ENCODE measurements around the gene CLEC12A. TPM values are rescaled to one million over a fixed set of nuclear protein-coding genes. Genes with fewer than 3 reads are reported as not detected.

CLEC12A gene
- total RNA-seq, 4 donors from 2014 or later = 0.41 to 1.6 TPM; not detected in 2

DNA sequence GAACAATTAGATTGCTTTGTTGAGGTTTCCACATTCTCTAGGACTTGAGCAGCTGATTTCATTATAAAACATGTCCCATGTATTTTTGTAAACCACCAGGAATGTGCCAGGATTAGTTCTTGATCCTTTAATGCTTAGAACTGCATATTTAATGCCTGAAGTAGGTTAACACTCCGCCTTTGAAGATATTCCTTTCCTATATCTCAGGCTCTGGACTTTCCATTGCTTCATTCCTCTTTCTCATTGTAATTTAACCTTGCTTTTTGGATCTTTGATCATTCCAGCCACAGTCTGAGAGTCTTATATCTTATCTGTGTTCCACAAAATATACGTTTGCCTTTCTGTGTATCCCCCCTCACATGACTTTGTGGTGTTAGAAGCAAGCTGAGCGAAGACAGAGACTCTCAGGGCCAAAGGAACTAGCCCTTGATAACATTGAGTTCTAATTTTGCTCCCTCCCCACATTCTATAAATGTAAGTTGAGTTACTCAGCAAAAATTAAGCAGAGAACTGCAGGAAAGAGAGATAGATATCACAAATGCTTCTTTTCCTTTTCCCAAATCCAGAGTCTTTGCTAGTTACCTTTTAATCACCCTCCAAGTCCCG is 30.1 kb downstream of the CLEC12A start:
- Histone ChIP-seq H3K9me3 (no peaks in the 10 kb centered on the region), H3K4me1 (no peaks in the 10 kb centered on the region), H3K36me3 (no peaks in the 10 kb centered on the region), H3K27me3 (no peaks in the 10 kb centered on the region), H3K27ac (no peak overlapping the region), H3K4me3 (no peak overlapping the region)
- DNase-seq = no peak
- TF ChIP-seq, protein P1, sequence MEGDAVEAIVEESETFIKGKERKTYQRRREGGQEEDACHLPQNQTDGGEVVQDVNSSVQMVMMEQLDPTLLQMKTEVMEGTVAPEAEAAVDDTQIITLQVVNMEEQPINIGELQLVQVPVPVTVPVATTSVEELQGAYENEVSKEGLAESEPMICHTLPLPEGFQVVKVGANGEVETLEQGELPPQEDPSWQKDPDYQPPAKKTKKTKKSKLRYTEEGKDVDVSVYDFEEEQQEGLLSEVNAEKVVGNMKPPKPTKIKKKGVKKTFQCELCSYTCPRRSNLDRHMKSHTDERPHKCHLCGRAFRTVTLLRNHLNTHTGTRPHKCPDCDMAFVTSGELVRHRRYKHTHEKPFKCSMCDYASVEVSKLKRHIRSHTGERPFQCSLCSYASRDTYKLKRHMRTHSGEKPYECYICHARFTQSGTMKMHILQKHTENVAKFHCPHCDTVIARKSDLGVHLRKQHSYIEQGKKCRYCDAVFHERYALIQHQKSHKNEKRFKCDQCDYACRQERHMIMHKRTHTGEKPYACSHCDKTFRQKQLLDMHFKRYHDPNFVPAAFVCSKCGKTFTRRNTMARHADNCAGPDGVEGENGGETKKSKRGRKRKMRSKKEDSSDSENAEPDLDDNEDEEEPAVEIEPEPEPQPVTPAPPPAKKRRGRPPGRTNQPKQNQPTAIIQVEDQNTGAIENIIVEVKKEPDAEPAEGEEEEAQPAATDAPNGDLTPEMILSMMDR (IDR thresholded peaks at IDR 0.05) = no peak
- no peak for TF ChIP-seq POLR2A (IDR thresholded peaks at IDR 0.05)
- intact Hi-C loops (cut with DNase I; ENCODE audit: low total_unique reads) = no loop called here

DNA sequence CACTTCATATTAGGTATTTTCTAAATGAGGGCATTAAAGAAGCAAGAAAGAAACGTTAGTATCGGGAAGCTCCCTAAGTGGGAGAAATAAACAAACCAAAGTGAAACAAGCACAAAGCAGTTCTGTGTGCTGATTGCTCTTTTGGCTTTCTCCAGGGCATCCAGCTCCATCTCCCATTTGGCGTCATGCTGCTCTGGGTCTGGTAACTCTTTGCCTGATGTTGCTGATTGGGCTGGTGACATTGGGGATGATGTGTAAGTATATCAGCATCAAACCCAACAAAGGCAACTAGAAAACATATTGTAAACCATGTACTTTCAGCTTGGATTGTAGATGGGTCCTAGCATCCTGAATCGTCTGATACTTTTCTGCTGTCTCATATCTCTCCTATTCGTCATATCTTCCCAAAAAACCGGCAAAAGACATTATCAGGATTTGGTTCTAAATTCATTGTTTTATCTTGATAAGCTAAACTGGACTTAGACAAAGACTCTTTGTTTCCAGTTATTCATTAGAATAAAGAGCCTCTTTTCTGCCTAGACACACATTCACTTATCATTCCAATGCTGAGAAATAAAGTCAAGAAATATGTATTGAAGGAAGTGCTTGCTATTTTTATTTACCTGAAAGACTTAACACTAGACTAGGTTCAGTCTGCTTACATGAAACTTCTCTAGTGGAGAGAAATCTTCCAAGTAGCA is 41.6 kb downstream of the CLEC12A start:
- intact Hi-C loops (cut with DNase I; ENCODE audit: low total_unique reads) = no loop called here
- DNase-seq = no peak
- H3K4me1 ChIP-seq = no peaks in the 10 kb centered on the region
- H3K4me3 ChIP-seq = no peak overlapping the region
- H3K9me3 ChIP-seq = no peaks in the 10 kb centered on the region
- H3K36me3 ChIP-seq = no peaks in the 10 kb centered on the region
- no peak overlapping the region for H3K27ac ChIP-seq
- H3K27me3 ChIP-seq = no peaks in the 10 kb centered on the region
- TF ChIP-seq, protein P1 (IDR thresholded peaks at IDR 0.05) = no peak
- TF ChIP-seq POLR2A (IDR thresholded peaks at IDR 0.05) = no peak

DNA sequence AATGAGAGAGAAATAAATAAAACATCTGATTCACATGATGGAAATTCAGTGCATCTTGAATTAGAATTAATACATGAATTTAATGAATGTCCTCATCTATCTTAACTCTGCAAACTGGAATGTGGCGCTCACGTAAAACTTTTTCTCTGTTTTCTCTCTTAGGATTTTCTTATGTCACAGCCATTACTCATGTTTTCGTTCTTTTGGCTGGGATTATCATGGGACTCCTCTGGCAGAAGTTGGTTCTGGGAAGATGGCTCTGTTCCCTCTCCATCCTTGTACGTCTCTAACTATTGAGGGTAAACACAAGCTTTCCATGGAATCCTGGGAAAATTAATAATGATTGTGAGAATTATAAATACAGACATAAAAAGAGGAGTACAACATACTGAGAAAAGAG is 44.2 kb downstream of the CLEC12A start:
- no peaks in the 10 kb centered on the region for H3K27me3 ChIP-seq
- intact Hi-C loops (cut with DNase I; ENCODE audit: low total_unique reads) = no loop called here
- H3K27ac ChIP-seq = no peak overlapping the region
- H3K4me1 ChIP-seq = no peaks in the 10 kb centered on the region
- no peaks in the 10 kb centered on the region for H3K9me3 ChIP-seq
- DNase-seq = no peak
- no peak overlapping the region for H3K4me3 ChIP-seq
- TF ChIP-seq, protein P1 (IDR thresholded peaks at IDR 0.05) = no peak
- TF ChIP-seq POLR2A (IDR thresholded peaks at IDR 0.05) = no peak
- H3K36me3 ChIP-seq = no peaks in the 10 kb centered on the region

DNA sequence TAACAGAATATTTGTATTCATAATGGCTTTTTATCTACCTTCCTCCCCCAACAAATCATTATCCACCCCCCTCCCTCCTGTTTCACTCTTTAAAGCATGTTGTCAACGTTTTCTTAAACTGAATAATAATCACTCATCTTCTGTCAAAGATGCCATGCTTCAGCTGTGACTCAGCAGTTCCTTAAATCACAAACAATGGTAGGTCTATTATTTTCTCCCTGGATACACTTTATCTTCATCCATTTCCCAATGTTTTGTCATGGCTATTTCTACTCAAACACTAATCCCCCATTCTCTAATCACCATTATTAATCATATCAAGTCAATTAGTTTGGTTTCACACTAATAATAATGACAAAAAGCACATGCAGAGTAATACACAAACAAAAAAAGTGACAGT is 45.7 kb downstream of the CLEC12A start:
- Histone ChIP-seq H3K4me1 (no peaks in the 10 kb centered on the region), H3K27ac (no peak overlapping the region), H3K4me3 (no peak overlapping the region), H3K9me3 (no peaks in the 10 kb centered on the region), H3K27me3 (no peaks in the 10 kb centered on the region), H3K36me3 (no peaks in the 10 kb centered on the region)
- intact Hi-C loops (cut with DNase I; ENCODE audit: low total_unique reads) = no loop called here
- no peak for DNase-seq
- TF ChIP-seq, protein P1 (IDR thresholded peaks at IDR 0.05) = no peak
- TF ChIP-seq POLR2A (IDR thresholded peaks at IDR 0.05) = no peak

DNA sequence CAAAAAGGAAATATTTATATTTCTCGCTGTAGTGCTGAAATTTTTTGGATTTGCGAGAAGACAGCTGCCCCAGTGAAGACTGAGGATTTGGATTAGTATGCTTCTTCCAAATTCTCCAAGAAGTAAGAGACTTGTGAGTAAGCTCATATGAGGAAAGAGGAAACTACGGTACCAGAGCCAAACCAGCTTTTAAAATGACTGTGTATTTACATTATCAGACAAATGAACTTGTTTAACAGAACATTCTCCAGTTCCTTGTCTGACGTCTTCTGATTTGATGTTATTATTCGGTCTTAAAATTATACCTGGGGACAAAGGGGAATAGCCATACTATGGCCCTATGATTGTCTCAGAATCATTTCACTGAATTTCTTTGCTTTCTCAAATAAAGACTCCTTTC is 47.2 kb downstream of the CLEC12A start:
- DNase-seq = no peak
- Histone ChIP-seq H3K4me1 (no peaks in the 10 kb centered on the region), H3K27ac (no peak overlapping the region), H3K27me3 (no peaks in the 10 kb centered on the region), H3K36me3 (no peaks in the 10 kb centered on the region), H3K4me3 (no peak overlapping the region), H3K9me3 (no peaks in the 10 kb centered on the region)
- intact Hi-C loops (cut with DNase I; ENCODE audit: low total_unique reads) = no loop called here
- TF ChIP-seq, protein P1 (IDR thresholded peaks at IDR 0.05) = no peak
- TF ChIP-seq POLR2A (IDR thresholded peaks at IDR 0.05) = no peak

Measured in uterus (tissue), 4 donors.